Uterus (tissue), 2 donors: ENCODE results near the gene AMN.
"Not testable (repeated sequence)": the region's sequence is repeated elsewhere in the genome, so short reads cannot be mapped to it uniquely, and the experiment has no call there.

ENCODE experiments used
- CTCF ChIP-seq, 4 experiments: fragments of 200-600 bp in 2 of 4; fragments of 450-650 bp in 2 of 4; sonication (generic) in 2 of 4; IDR thresholded peaks; one replicate each; pipeline ENCODE4 v1.5.1; 2016 to 2019; ENCODE audit warnings: antibody characterized with exemption in 4 of 4, mild to moderate bottlenecking in 2 of 4, moderate library complexity in 1 of 4
- POLR2A ChIP-seq, 2 donors: fragments of 450-650 bp; IDR thresholded peaks; one replicate each; pipeline ENCODE4 v1.6.1; 2016; ENCODE audit warnings: antibody characterized with exemption in 2 of 2, mild to moderate bottlenecking in 1 of 2, moderate library complexity in 1 of 2

DNA sequence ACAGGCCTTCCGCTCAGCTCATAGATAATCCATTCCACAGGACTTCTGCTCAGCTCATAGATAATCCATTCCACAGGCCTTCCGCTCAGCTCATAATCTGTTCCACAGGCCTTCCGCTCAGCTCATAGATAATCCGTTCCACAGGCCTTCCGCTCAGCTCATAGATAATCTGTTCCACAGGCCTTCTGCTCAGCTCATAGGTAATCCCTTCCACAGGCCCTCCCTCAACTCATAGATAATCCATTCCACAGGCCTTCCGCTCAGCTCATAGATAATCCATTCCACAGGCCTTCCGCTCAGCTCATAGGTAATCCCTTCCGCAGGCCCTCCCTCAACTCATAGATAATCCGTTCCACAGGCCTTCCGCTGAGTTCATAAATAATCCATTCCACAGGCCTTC, 45.0 kb upstream of the AMN start:
- TF ChIP-seq CTCF, POLR2A (IDR thresholded peaks at IDR 0.05): not testable (repeated sequence)
